Measurements from ENCODE around the gene NUP214. TPM values are rescaled to one million over a fixed set of nuclear protein-coding genes. Genes with fewer than 3 reads are reported as not detected.

NUP214 gene
- total RNA-seq, 1 experiment from 2014 or later, result 64.2 TPM

DNA sequence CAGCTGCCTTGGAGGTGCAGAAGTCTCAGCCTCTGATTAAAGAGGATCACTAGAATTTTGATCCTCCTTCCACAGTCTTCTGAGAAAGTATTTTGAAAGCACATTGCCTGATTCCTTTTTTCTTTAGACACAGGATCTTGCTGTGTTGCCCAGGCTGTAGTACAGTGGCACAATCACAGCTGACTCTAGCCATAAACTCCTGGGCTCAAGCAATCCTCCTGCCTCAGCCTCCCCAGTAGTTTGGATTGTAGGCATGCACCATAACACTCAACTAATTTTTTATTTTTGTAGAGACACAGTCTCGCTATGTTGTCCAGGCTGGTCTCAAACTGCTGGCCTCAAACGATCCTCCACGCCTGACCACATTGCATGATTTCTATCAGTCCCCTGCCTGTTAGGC lies 76.5 kb downstream of the NUP214 start:
- ChIA-PET CTCF (interaction anchor here (0.6 kb wide), 2 partner anchors 26 to 148 kb away, joined by 3 read pairs; no protein-coding TSS in a partner anchor), POLR2A (ENCODE audit: low non-redundant PET) (no interaction called here)
- Histone ChIP-seq H3K9me3 (ENCODE audit: low read depth, low read length, poor library complexity, severe bottlenecking) (no peaks in the 10 kb centered on the region), H3K27ac (ENCODE audit: low read depth, low read length, poor library complexity, severe bottlenecking) (no peak overlapping the region), H3K36me3 (ENCODE audit: insufficient read depth, low read length, poor library complexity, severe bottlenecking) (peaks cover 62% of the 10 kb centered on the region), H3K27me3 (replicated peaks; ENCODE audit: insufficient read depth, low read depth, low read length, poor library complexity) (no peaks in the 10 kb centered on the region), H3K4me3 (ENCODE audit: low read depth, low read length, poor library complexity, severe bottlenecking) (no peak overlapping the region), H3K4me1 (ENCODE audit: insufficient read depth, low read length, poor library complexity, severe bottlenecking) (no peaks in the 10 kb centered on the region)
- intact Hi-C loops (cut with micrococcal nuclease; ENCODE audit: unreplicated experiment), result no loop called here
- BruUV-seq (replicated peaks), result no TSS peak
- TF ChIP-seq CTCF (conservative IDR thresholded peaks at IDR 0.05; ENCODE audit: low read depth, low read length) (no peak), EZH2 (IDR thresholded peaks at IDR 0.05; ENCODE audit: borderline replicate concordance, low read depth, low read length, poor library complexity, severe bottlenecking) (no peak)
- no peak for DNase-seq (ENCODE audit: low spot score)

DNA sequence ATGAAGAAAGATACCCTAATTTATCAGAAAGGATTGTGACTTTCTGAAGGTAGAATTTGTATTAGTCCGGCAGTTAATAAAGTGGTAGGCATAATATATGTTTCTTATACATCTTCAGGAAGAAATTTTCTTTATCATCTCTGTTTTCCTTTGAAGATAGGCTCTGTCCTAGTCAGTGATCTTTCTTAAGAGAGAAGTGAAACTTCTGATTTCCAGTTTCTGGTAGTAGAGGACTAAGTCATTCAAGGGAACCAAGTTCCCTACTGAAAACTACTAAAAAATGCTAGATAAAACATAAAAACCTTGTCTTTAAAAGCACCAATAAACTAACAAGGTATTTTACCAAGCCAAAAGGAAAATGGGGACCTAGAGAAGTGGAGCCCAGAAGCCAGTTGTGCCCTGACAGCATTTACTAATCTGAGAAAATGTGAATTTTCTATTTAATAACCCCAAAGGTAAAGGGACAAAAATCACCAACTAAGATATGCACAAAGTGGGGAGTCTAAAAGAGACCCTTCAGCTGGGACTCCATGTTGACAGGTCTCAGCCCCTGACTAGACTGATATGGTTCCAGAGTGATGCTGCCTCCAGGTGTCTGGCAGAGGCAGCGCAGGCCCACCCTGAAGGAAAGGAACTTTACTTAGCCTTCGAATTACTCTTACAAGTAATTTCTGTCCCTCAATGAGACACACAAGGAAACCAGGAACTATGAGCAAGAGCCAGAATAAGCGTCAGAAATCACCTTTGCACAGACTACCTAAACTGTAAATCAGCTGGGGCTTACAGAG lies 78.2 kb downstream of the NUP214 start:
- Histone ChIP-seq H3K27ac (ENCODE audit: low read depth, low read length, poor library complexity, severe bottlenecking) (no peak overlapping the region), H3K4me1 (ENCODE audit: insufficient read depth, low read length, poor library complexity, severe bottlenecking) (no peaks in the 10 kb centered on the region), H3K27me3 (replicated peaks; ENCODE audit: insufficient read depth, low read depth, low read length, poor library complexity) (no peaks in the 10 kb centered on the region), H3K36me3 (ENCODE audit: insufficient read depth, low read length, poor library complexity, severe bottlenecking) (peaks cover 52% of the 10 kb centered on the region), H3K9me3 (ENCODE audit: low read depth, low read length, poor library complexity, severe bottlenecking) (no peaks in the 10 kb centered on the region), H3K4me3 (ENCODE audit: low read depth, low read length, poor library complexity, severe bottlenecking) (no peak overlapping the region)
- no peak for DNase-seq (ENCODE audit: low spot score)
- BruUV-seq (replicated peaks), result no TSS peak
- CTCF ChIA-PET, result interaction anchor here (0.6 kb wide), 2 partner anchors 48 to 245 kb away, joined by 5 to 6 read pairs; no protein-coding TSS in a partner anchor
- intact Hi-C loops (cut with micrococcal nuclease; ENCODE audit: unreplicated experiment), result no loop called here
- POLR2A ChIA-PET (ENCODE audit: low non-redundant PET), result no interaction called here
- TF ChIP-seq EZH2 (IDR thresholded peaks at IDR 0.05; ENCODE audit: borderline replicate concordance, low read depth, low read length, poor library complexity, severe bottlenecking) (no peak), CTCF (conservative IDR thresholded peaks at IDR 0.05; ENCODE audit: low read depth, low read length) (peak; percentile 35; the same call in 1 of the 2 replicates)

- peaks cover 46% of the 10 kb centered on the region for H3K36me3 ChIP-seq (ENCODE audit: insufficient read depth, low read length, poor library complexity, severe bottlenecking)
- H3K4me1 ChIP-seq (ENCODE audit: insufficient read depth, low read length, poor library complexity, severe bottlenecking), result no peaks in the 10 kb centered on the region
- no peaks in the 10 kb centered on the region for H3K27me3 ChIP-seq (replicated peaks; ENCODE audit: insufficient read depth, low read depth, low read length, poor library complexity)
- no TSS peak for BruUV-seq (replicated peaks)
- no peak overlapping the region for H3K27ac ChIP-seq (ENCODE audit: low read depth, low read length, poor library complexity, severe bottlenecking)
- intact Hi-C loops (cut with micrococcal nuclease; ENCODE audit: unreplicated experiment), result no loop called here
- DNase-seq (ENCODE audit: low spot score), result no peak
- no peak for TF ChIP-seq CTCF (conservative IDR thresholded peaks at IDR 0.05; ENCODE audit: low read depth, low read length)
- no peak for TF ChIP-seq EZH2 (IDR thresholded peaks at IDR 0.05; ENCODE audit: borderline replicate concordance, low read depth, low read length, poor library complexity, severe bottlenecking)
- no peak overlapping the region for H3K4me3 ChIP-seq (ENCODE audit: low read depth, low read length, poor library complexity, severe bottlenecking)
- POLR2A ChIA-PET (ENCODE audit: low non-redundant PET), result no interaction called here
- H3K9me3 ChIP-seq (ENCODE audit: low read depth, low read length, poor library complexity, severe bottlenecking), result no peaks in the 10 kb centered on the region
- CTCF ChIA-PET, result interaction anchor here (0.6 kb wide), 1 partner anchor 47 kb away, joined by 6 read pairs; no protein-coding TSS in a partner anchor
Measured at GRCh38 chr9:131204285-131204684, 78.9 kb downstream of the NUP214 start.
